ENCODE data around the gene CDK14. TPM values are rescaled to one million over a fixed set of nuclear protein-coding genes. Genes with fewer than 3 reads are reported as not detected.
"Not testable (repeated sequence)": the region's sequence is repeated elsewhere in the genome, so short reads cannot be mapped to it uniquely, and the experiment has no call there.

CDK14 gene
- total RNA-seq, 1 donor from 2014 or later, result 8.3 TPM

GRCh38 chr7:90629297-90629918 lies 33.3 kb downstream of the CDK14 start:
- DNase-seq (ENCODE audit: extremely low read depth, low read depth, low spot score), result no peak

DNA sequence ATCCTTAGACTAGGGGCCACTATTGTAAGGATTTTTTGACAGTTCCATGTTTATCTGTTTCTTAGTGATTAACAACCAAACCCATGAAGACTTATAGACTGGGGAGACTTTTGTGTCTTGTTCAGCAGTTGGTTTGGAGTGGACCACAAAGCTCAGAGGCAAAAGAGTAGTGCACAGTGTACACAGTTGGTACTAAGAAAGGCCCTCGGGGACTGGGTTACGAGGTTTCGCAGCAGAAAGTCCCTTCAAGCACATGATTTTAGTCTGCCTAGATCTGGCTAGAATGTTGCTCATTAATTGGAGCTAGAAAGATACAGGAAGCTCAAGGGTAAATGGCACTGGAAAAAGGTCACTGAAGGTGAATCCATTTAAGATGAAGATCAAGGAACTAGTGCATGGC lies 35.4 kb downstream of the CDK14 start:
- DNase-seq (ENCODE audit: extremely low read depth, low read depth, low spot score), result no peak

- not testable (repeated sequence) for DNase-seq (ENCODE audit: extremely low read depth, low read depth, low spot score)
These were observed 43.6 kb downstream of the CDK14 start for GRCh38 chr7:90639683-90640082.

DNA sequence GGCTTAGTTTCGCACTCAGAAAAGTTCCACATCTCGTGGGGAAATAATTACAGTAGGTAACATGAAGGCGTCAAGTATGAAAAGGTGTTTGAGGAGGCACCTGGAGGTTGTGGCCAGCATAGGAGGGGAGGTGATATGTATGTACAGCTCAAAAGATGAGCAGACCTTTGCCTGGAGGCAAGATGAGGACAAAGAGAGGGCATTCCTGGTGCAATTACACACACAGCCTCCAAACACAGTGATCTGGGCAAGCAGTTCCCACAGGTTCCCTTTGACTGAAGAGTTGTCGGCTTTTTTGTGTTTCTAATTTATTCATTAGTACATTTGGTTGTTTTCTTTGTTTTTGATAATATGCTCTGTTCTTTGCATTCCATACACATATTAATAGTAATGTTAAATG lies 46.9 kb downstream of the CDK14 start:
- DNase-seq (ENCODE audit: extremely low read depth, low read depth, low spot score), result no peak

DNA sequence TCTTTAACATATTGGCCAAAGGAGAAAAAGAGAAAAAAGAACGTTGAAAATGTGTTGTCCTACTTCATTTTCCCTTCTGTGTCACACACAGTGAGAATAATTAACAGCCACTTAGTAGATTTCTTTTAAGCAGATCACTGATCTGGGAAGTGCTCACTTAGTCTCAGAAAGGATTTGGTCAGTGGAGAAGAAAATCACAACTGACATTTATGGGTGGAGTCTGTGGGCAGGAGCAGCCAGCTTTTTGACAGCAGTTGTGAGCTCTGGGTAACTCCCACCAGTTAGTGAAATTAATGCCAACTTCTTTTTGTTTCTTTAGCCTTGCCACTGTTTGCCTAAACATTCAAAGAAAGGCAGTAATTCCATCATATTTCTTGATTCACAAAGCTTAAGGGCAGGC lies 49.7 kb downstream of the CDK14 start:
- DNase-seq (ENCODE audit: extremely low read depth, low read depth, low spot score), result no peak

DNA sequence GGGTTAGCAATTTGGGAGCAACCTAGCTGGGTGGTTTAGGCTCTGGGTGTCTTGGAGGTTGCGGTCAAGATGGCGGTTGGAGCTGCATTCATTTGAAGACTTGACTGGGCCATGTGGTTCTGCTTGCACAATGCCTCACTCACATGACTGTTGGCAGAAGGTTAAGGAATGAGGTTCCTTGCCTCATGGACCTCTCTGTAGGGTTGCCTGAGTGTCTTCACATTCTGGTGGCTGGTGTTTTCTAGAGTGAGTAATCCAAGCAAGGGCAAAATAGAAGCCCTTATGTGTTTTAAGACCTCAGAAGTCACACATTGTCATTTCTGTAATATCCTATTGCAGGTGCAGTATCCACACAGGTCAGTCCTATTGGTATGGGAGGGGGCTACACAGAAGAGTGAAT lies 52.0 kb downstream of the CDK14 start:
- no peak for DNase-seq (ENCODE audit: extremely low read depth, low read depth, low spot score)

DNA sequence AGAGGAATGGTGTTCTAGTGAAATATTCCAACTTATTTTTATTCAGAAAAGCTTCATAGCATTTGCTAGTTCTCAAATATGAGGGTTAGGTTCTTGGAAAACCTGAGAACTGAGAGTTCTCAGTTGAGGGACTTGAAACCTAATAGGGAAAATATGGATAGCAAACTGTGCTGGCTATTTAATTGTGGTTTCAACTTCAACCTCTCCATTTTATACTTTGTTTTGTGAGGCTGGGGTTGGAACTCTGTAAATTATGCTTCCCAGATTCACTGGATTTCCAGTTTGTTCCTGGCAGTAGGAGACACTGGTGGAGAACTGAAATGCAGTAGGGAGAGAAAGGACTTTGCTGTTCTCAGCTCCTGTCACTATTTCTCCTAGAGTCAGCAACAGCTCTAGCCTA lies 52.7 kb downstream of the CDK14 start:
- DNase-seq (ENCODE audit: extremely low read depth, low read depth, low spot score), result no peak

- DNase-seq (ENCODE audit: extremely low read depth, low read depth, low spot score), result no peak
These were observed 58.8 kb downstream of the CDK14 start for GRCh38 chr7:90654718-90655427.

- DNase-seq (ENCODE audit: extremely low read depth, low read depth, low spot score), result peak; percentile 41
These were observed 59.4 kb downstream of the CDK14 start for GRCh38 chr7:90655566-90655965.

DNA sequence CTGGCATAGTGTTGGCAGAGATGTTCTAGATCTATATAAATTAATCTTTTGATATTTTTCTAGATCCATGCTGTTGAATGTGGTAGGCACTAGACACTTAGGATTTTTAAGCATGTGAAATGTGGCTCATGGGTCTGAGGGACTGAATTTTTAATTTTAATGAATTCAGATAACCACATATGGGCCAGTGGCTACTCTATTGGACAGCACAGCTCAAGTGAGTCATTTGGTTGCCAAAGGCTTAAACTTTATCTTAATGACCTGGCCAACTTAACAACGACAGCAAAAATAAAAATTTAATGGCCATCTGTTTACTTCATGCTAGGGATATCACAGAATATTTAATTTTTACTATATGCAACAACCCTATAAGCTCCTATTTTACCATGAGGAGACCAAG lies 61.4 kb downstream of the CDK14 start:
- DNase-seq (ENCODE audit: extremely low read depth, low read depth, low spot score), result no peak

- no peak for DNase-seq (ENCODE audit: extremely low read depth, low read depth, low spot score)
These were observed 64.0 kb downstream of the CDK14 start for GRCh38 chr7:90660100-90660499.

DNA sequence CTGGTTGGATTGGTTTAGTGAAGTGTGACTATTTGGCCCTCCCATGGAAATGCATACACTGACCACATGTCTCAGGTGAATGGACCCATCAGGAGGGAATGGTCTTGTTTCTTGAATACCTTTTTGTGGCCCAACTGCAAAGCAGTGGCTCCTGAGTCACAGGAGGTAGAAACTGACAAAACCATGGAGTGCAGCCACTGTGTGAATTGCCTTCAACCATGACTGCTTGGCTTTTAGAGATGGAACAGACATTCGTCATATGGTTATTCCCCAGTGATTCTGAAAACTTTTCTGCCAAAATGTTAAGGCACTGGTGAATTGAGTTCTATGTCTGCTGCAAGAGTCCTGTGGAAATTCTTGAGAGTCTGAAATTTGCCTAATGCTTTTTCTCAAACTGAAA lies 64.7 kb downstream of the CDK14 start:
- no peak for DNase-seq (ENCODE audit: extremely low read depth, low read depth, low spot score)

DNA sequence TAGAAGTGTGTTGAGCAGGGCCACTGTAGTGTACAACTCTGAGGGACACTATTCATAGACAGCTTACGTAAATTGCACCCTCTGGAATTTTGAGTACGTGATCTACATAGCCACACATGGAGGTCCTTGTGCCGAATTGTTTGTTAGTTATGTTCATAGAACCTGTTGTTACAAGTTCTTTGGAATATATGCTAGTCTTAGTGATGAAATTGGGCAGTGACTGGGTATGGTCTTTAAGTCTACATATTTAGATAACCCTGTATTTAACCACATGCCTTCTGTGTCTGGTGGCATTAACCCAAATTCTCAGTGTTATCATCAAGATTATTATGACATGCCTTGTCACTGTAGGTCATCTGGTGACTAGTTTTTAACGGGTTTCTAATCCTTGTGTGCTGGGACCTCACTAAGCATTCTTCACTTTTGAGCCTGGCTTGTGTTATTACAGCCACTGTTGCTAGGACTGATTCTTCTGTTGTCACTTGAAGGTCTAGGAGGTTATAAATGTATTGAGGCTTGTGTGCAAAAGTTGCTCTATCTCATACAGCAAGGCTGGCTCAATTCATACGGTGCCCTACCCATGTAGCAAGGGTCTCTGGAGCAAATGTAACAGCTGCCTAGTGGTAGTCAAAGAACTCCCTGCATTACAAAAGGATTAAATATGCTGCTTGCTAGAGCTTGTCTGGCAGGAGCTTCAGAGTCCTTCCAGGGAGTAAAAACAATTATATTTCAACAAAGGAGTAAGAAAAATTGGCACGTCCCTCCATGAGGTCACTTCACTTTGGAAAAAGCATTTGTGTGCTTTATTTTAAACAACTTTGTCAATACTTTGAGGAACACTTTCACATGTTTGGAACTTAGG lies 65.4 kb downstream of the CDK14 start:
- no peak for DNase-seq (ENCODE audit: extremely low read depth, low read depth, low spot score)

DNA sequence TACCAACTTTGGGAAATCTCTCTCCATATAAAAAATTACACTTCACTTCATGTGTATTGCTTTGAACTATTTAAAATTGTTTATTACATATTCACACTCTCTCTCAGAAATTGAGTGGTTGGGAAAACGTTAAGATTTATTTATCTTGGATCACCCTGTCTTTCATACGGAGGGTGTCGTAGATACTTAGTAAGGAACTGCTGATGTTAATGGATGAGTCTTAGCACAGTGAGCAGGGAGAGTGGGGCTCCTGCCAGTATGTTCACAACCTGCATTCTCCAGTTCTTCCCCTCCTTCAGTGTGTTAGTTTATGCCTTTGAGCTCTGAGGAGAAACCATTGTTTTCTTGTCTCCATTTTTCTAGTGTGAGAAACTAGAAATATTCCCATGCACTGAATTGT lies 67.1 kb downstream of the CDK14 start:
- DNase-seq (ENCODE audit: extremely low read depth, low read depth, low spot score), result no peak

DNA sequence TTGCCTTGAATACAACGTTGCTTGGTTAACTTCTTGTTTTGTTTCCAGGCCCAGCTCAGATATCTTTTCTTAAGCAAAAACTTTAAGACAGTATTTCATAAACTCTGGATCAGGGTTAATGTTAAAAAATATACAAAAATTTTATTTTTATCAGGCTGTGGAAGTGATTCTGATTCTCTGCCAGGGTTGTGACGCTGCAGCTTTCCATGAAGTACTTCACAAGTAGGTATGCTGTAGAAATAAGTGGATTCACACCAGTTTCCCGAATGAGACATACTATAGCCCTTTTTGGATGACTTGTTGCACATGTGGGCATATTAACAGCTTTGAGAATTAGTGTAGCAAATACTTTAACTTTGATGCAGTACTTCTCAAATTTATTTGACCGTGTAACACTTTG lies 70.1 kb downstream of the CDK14 start:
- DNase-seq (ENCODE audit: extremely low read depth, low read depth, low spot score), result no peak

- DNase-seq (ENCODE audit: extremely low read depth, low read depth, low spot score), result no peak
These were observed 72.9 kb downstream of the CDK14 start for GRCh38 chr7:90668992-90669391.

- DNase-seq (ENCODE audit: extremely low read depth, low read depth, low spot score), result no peak
These were observed 73.4 kb downstream of the CDK14 start for GRCh38 chr7:90669492-90669891.

DNA sequence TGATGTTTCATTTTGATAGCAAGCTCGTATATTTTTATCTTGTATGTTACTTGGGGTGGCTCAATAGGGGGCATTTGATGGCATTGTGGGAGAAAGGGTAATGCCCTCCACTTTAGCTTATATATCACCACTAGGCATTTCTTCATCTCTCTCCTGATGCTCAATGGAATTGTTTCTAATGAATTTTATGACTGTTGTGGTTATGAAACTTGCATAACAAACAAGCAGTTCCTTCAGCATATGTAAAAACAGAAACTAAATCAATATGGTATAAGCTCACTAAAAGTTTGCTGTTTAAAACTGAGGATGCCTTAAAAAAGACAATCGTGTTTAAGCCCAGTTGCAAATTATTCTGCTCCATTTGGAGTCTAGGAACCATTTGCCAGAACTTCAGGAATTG lies 75.5 kb downstream of the CDK14 start:
- DNase-seq (ENCODE audit: extremely low read depth, low read depth, low spot score), result no peak

DNA sequence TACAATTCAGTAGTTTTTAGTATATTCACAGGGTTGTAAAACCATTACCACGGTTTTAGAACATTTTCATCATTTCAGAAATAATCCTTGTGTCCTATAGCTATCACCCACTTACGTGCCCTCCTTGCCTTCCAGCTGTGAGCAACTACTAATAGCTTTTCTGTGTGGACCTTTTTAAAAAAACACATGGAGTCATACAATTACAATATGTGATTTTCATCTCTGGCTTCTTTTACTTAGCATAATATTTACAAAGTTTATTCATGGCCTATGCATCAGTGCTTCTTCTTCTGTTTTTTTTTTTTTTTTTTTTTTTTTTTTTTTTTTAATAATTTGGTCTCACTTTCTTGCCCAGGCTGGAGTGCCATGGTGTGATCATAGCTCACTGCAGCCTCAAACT lies 76.1 kb downstream of the CDK14 start:
- no peak for DNase-seq (ENCODE audit: extremely low read depth, low read depth, low spot score)

DNA sequence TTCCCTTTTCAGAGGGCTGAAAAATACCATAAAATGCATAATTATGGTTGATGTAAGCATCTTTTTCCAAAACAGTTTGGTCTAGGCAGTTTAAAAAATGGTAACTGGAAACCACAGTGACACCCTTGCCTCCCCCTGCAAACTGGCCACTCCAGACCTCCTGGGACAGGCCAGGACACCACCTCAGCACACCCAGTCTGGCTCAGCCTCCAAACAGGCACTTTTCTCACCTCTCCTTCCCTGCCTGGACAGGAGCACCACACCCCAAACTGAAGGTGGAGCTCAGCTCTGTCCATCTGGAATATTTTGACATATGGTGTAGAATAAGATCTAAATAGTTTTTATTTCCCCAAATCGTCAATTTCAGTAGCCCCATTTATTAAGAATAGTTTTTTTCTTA lies 78.5 kb downstream of the CDK14 start:
- no peak for DNase-seq (ENCODE audit: extremely low read depth, low read depth, low spot score)

GRCh38 chr7:90675982-90676381 lies 79.9 kb downstream of the CDK14 start:
- DNase-seq (ENCODE audit: extremely low read depth, low read depth, low spot score), result no peak
